GM19372 (cell line): ENCODE data around the gene ILKAP.
"Not testable (repeated sequence)": the region's sequence is repeated elsewhere in the genome, so short reads cannot be mapped to it uniquely, and the experiment has no call there.

Experiments
- ATAC-seq: cut with Tn5 transposase; IDR thresholded peaks from one replicate; pipeline ENCODE4 v1.9.1; 2021; ENCODE audit warnings: mild to moderate bottlenecking, low read depth, moderate library complexity; ENCODE audit not compliant: unreplicated experiment

The ILKAP gene

GRCh38 chr2:238203973-238204683 is 633 bp upstream of the ILKAP start:
- ATAC-seq, result peak; percentile 8

DNA sequence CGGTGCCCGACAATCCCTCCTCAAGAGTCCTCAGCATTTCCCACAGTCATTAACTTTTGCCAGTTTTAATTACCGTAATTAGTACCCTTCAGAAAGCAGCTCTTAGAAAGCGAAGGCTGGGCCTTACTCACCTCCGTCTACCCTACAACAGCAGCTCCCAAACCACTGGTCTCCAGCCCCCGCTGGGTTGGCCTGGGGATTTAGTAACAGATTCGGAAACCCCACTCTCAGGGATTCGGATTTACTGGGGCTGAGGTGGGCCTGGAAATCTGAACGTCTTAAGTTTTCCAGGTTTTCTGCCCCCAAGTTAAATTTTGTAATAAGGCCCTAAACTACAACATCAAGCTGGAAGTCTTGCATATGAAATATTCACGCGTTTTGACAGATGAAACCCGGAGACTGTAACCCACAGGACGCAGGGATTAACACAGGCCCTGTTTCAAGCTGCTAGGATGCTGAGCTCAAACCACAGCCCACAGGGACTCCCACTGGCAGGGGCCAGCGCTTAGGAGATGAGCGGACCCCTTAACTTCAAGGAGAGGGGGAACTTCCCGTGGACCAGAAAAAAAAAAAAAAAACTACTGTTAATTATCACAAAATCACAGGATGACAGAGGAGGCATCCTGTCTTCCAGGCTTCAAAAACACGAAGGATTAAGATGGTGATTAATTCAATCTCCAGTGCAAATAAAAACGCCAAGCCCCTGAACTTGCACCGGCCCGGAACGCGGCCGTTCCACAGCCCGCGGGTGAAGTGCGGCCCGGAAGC is 985 bp downstream of the ILKAP start:
- no peak for ATAC-seq

GRCh38 chr2:238190445-238190844 is 13.1 kb downstream of the ILKAP start:
- no peak for ATAC-seq

DNA sequence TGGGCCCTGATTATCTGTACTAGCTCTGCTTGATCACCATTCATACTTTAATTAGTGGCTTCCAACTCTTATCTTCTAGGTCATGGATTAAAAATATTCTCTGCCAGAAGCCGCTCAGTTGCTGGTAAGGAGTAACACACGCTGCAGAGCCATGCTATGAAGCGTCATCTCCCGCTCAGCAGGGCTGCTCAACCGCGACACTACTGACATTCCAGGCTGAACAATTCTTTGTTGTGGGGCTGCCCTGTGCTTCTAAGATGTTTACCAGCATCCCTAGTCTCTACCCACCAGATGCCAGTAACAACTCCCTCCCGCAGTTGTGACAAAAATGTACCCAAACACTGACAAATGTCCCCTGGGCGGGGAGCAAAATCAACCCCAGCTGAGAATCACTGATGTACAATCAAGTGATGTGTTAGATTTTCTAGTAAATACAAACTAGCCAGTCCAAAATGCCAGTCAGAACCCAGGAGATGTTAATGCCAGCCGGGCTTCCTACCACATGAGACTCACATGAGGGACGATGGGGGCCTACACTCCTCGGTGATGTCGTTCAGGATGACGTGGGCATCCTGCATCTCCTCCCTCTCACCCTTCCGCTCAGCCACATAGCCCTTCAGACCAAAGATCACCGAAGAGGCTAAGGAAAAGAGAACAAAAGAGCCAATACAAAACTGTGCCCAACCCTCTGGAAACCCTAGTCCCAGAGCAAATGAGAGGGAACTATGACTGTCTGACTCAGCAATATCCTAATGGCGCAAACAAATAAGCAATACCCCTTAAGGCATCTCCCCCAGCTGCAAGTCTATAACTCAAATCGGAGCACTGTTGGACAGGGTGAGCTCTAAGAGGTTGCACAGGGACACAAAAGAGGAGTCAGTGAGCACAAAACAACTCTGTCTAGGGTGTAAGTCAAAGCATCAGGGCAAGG is 15.6 kb downstream of the ILKAP start:
- no peak for ATAC-seq

- no peak for ATAC-seq
Measured at GRCh38 chr2:238183821-238184220, 19.7 kb downstream of the ILKAP start.

GRCh38 chr2:238182362-238182761 is 21.1 kb downstream of the ILKAP start:
- no peak for ATAC-seq

- no peak for ATAC-seq
Measured at GRCh38 chr2:238180554-238180953, 22.9 kb downstream of the ILKAP start.

- no peak for ATAC-seq
Measured at GRCh38 chr2:238176613-238177012, 26.9 kb downstream of the ILKAP start.

GRCh38 chr2:238174701-238175100 is 28.8 kb downstream of the ILKAP start:
- ATAC-seq, result no peak

GRCh38 chr2:238174291-238174690 is 29.2 kb downstream of the ILKAP start:
- ATAC-seq, result no peak

DNA sequence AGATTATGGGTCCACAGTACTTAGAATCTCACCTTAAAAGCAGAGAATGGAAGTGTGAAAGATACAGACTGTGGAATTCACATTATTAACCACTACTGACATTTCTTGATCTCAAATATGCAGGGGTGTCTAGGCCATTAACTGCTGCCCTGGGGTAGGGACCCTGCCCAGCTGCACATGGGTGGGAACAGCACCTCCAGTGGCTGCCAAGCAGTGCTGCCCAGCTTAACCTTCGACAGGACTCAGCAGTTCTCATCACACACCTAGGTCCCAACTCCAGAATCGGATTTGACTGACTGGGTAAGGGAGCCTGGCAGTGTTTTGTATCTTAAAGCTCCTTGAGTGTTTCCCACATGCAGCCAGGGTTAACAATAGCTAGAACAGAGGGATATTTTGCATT is 29.8 kb downstream of the ILKAP start:
- no peak for ATAC-seq

DNA sequence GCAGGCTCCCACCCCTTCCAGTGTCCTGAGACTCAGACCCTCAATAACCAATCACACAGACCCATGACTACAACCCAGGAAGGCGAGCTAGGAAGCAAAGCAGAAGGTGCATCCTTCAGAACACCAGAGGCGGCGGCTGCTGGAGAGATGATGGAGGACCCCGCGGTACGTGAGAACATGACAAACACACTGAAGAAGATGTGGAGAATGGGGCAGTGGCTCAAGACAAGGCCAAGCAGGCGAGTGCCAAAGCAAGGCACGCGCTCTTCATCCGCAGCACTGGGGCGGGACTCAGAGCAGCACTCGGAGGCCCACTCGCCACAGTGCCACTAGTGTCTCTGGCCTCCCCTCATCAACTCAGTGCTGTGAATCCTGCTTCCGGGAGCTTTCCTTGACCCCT is 31.1 kb downstream of the ILKAP start:
- ATAC-seq, result no peak

DNA sequence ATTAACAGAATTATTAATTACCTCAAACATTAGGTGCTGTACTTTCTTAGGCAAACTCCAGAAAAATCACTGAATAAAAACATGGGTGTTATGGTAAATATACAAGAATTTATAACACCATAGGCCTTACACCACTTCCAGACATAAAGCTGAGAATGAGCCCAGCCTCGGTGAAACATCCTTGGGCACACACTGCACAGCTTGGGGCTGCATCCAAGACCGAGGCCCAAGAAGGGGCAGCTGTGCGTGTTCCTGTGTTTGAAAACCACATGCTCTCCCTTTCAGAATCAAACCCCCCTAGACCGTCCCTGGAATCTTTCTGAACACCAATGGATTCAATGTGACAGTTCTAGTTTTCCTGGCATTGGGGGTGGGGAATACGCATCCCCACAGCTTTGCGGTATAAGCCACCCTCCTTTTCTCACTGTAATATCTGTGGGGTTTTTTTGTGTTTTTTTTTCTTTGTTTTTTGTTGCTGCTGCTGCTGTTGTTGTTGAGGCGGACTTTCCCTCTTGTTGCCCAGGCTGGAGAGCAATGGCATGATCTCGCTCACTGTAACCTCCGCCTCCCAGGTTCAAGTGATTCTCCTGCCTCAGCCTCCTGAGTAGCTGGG is 31.8 kb downstream of the ILKAP start:
- ATAC-seq, result no peak

- ATAC-seq, result not testable (repeated sequence)
Measured at GRCh38 chr2:238171072-238171431, 32.4 kb downstream of the ILKAP start.

- no peak for ATAC-seq
Measured at GRCh38 chr2:238170386-238171071, 33.0 kb downstream of the ILKAP start.

- ATAC-seq, result no peak
Measured at GRCh38 chr2:238169708-238170251, 33.7 kb downstream of the ILKAP start.

- no peak for ATAC-seq
Measured at GRCh38 chr2:238169048-238169707, 34.3 kb downstream of the ILKAP start.

DNA sequence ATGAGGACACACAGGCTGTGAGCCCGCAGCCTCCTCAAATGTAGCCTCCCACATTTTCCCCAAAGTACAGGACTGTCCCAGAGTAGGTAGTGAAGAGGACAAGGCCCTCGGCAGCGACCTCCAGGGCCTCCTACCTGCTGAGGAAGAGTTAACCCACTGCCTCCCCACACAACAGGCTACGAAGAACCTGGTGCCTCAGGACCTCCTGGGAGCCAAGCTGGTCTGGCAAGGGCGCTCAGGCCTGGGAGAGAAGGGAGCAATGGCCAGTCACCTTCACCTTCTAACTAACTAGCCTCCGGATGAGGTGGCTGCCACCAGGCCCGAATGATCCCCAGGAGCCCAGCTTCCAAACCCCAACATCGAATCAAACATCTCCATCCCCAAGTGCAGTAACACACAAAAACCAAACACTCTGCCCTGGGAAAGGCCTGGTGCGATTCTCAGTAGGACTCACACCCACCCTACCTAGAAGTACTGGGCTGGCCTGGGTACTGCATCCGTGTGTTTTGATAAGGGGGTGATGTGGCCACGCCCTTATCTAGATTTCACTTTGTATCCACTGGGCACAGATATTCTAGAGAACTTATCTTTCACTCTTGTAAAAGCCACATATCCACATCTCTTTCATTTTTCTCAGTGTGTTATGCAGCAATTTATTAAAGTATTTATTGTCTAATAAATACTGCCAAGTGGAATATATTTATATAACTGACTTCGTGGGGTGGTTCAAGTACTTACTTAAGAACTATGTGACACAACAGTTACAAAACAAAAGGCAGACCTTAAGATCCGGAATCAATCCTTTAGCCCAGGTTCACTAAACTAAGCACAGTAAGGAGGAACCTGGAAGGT is 35.1 kb downstream of the ILKAP start:
- ATAC-seq, result no peak
